ENCODE measurements around the gene NFATC1.

The NFATC1 gene

DNA sequence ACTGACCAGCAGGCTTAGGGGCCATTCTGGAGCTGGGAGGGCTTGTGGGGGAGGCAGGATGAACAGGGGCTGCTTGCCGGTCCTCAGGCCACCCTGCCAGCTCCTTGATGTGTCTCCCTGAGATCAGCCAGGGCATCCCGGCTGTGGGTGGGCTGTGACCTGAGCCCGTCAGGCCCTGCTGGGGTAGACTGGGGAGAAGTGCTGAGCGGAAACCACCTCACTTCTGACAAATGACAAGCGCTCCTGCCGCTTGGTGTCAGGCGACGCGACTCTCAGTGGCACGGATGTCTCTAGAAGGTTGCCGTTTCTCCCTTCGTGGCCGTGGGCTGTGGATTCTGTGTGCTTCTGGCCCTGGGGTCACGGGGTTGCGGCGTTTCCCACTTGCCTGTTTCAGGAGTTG lies 45.7 kb downstream of the NFATC1 start:
- no peak for DNase-seq (ENCODE audit: low spot score)

DNA sequence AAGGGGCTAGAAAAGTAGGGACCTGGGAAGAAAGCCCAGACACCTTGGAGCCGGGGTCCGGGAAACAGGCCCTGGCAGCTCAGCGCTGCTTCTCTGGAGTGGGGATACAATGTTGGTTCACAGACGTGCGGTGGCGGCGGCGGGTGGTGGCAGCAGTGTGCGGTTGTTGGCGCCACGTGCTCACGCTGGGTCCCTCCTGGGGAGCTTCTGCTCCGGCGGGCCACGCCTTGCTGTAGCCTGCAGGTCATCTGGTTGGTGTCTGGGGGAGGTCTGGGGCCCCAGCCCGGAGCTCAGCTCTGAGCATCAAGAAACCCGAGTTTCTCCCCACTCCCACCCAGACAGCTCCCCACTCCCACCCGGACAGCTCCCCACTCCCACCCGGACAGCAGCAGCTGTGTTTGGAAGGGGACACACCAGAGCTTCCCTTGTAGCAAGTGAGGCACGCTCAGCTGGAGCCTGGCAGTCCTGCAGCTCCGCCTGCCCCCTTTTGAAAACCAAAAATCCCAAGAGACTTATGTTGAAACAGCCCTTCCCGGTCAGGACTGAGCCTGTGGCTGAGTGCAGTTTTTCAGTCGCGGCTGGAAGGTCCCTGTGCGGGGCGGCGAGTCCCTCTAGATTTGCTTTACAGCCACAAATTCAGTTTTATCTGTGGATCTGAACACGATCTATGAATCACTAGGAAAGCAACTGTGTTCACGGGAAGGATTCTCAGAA lies 46.9 kb downstream of the NFATC1 start:
- DNase-seq (ENCODE audit: low spot score), result no peak

DNA sequence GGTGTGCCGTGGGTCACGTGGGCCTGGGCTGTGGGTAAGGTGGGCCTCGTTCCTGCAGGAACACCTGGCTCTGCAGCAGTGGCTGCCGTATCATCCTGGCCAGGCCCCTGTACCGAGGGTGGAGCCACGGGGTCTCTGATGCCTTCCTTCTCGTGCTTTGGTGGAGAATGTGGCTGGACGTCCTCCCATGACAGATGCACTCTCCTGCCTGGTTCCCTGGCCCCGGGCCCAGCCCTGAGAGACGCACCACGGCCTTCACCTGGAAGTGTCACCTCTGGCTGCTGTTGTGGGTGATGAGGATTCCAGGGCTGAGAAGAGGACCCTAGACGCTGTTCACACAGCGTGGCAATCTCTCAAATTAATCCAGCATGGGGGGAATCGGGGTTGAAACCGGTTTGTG lies 49.5 kb downstream of the NFATC1 start:
- no peak for DNase-seq (ENCODE audit: low spot score)

DNA sequence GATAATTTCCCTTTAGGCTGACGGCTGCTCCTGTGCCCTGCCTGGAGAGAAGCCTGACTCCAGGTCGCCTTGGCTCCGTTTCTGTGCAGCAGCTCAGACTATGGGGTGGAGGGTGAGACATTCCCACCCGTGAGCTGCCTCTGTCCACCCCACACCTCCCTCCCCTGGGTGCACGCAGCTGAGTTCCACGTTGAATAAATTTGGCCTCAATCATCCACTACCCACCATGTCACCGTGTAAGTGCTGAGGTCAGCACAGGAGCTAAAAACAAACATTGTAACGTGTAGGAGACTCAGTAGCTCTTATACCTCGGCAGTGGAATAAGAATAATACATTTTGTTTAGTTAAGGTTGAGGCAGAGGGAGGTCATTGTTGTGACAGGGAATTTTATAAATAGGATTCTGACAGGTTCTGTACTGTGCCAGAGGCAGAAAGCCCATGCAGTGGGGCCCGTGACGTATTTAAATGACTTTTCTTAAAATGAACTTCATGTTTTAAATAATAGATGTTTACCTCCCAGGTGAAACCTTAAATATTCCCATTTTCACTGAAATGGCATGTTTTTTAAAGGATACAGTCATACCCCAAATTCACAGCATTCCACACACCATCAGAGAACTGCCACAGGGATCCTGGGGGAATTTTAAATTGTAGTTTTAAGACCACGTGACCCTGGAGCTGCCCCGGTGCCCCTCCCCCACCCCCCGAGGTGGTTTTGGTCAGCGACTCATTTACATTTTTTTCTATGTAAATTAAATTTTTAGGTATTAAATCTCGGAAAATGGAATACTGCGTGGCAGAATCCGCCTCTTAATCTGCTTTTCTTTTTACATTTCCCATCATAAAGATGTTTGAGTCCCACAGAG lies 50.2 kb downstream of the NFATC1 start:
- DNase-seq (ENCODE audit: low spot score), result no peak

DNA sequence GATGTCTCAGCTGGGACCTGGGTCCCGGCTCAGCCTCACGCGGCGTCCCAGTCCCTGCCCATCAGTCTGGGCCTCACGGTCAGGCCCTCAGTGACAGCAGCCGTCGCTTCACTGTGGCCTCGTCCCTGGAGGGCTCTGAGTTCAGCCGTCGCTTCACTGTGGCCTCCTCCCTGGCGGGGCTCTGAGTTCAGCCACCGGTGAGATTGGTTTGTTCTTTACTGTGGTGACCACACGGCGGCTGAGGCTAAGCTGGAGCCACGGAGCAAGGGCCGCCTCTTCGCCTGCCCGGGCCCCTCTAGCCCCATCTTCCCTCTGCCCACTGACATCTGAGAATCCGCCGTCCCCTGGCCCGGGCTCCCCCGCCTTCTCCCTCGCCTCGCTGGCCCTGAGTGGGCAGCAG lies 51.2 kb downstream of the NFATC1 start:
- DNase-seq (ENCODE audit: low spot score), result no peak

DNA sequence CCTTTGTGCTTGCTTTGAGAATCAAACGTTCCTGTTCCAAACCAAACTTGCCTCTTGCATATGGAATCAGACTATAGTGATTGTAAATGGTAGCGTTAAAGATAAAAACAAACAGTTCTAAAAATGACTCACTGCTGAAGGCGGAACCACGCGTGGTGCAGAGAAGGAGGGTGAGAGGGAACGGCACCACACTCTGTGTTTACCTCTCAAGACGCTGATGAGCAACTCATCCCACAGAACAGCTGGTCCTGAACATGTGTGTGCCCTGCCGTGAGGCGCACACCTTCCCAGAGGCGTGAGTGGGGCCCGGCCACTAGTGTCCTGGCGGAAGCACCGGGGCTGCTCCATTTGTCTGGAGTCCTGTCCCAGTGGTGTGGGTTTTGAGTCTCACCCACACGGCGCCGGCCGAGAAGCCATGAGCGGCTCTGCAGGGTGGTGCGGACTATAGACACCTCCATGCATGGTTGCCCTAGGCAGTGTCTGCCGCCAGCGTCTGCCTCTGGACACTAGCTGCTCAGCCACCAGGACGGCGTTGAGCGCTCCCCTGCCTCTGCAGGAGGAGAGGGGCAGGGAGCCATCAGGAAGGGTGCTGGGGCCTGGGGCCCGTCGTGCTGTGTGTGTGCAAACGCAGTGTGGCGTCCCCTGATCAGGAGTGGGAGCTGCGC lies 52.1 kb downstream of the NFATC1 start:
- no peak for DNase-seq (ENCODE audit: low spot score)

DNA sequence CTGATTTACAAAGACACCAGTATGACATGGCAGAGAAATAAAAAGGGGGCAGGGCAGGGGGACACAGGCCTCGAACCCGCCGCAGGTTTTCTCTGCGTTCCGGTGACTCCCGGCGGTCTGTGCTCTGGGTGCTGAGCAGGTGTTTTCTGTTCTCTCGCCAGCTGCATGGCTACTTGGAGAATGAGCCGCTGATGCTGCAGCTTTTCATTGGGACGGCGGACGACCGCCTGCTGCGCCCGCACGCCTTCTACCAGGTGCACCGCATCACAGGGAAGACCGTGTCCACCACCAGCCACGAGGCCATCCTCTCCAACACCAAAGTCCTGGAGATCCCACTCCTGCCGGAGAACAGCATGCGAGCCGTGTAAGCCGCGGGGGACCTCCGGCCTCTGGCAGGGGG lies 52.9 kb downstream of the NFATC1 start:
- no peak for DNase-seq (ENCODE audit: low spot score)

DNA sequence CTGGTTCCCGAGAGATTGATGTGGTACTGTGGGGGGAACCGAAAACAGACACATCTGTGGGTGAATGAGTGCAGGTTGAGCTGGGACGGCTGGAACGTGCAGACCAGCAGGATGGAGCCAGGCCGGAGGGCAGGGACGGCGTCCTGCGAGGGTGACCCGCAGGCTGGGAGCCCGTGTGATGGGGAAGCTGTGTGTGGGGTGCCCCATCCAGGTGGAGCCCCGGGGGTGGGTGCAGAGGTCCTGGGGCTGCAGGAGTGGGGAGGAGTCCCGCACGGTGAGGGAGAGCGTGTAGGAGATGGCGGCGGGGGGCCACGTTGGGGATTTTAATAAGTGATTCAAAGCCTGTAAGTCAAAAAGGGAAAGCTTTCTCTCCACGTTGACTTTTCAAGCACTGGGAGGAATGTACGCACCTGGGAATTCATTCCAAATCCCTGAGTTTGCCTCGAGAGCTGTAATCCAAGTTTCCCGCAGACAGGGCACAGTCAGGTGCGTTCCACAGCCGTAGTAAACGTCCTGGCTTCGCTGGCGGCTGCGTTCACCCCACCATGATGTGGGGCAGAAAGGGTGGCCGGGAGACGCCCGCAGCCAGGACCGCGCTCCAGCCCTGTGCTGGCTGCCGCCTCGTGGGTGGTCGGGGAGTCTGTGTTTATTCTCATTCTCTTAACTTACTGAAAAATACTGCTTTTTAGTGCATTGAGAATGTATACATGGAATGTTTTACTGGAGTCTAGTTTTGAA lies 54.0 kb downstream of the NFATC1 start:
- DNase-seq (ENCODE audit: low spot score), result no peak

DNA sequence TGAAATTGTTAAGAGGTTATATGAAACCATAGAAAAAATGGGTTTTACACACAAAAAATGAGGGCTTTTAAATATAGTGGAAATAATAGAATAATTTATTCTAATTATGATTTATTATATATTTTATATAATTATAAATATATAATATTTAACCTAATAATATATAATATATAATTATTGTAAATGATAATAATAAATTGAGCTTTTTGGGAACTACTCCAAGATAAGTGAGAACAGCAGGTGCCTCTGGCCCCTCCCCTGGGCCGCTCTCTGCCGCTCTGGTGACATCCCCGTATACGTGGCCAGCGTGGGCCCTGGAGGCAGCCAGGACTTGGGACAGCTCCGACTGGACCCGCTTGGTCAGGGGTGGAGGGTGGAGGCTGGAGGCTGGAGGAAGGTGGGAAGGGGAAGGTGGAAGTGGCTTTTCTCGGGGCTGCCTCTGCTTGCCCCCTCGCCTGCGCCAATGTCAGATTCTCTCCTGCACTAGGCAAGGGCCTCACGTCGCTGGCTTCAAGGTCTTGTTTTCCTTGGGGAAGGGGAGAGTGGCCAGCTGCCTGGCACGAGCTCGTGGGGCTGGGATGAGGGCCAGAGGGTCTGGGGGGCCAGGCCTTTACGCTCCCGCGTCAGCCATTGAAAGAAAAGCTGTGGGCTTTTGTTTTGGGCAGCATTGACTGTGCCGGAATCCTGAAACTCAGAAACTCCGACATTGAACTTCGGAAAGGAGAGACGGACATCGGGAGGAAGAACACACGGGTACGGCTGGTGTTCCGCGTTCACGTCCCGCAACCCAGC lies 54.8 kb downstream of the NFATC1 start:
- no peak for DNase-seq (ENCODE audit: low spot score)

DNA sequence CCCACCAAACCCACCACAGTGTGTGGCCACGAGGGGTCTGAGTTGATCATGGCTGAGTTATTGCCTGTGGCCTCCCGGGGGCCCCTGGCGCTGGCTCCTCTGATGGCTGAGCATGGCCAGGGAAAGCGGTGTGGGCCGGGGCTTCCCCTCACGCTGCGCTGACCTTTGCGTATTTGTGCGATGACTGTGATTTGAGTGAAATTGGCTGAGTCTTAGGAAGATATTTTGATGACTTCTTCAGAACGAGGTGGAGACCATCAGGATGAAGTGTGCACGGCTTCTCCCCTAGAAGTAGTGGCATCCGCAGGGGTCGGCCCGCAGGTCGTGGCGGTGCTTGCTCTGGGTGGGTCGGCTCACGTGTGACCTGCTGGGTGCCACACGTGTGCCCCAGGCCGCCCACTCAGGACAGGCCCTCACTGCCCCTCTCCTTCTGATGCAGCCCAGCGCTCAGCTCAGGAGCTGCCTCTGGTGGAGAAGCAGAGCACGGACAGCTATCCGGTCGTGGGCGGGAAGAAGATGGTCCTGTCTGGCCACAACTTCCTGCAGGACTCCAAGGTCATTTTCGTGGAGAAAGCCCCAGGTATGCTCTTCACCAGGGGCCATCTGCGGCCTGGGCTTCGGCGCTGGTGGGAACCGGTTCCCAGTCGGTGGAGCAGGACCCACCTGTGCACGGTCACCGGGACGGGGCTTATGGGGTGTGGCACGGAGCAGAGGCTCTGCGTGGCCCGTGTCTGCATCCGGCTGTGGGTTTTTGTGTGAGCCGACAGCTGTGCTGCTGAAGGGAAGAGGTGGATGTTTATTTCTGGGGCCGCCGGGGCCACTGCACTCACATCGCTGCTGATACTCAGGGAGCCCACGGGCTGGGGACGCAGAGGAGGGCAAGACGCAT lies 55.8 kb downstream of the NFATC1 start:
- DNase-seq (ENCODE audit: low spot score), result no peak

DNA sequence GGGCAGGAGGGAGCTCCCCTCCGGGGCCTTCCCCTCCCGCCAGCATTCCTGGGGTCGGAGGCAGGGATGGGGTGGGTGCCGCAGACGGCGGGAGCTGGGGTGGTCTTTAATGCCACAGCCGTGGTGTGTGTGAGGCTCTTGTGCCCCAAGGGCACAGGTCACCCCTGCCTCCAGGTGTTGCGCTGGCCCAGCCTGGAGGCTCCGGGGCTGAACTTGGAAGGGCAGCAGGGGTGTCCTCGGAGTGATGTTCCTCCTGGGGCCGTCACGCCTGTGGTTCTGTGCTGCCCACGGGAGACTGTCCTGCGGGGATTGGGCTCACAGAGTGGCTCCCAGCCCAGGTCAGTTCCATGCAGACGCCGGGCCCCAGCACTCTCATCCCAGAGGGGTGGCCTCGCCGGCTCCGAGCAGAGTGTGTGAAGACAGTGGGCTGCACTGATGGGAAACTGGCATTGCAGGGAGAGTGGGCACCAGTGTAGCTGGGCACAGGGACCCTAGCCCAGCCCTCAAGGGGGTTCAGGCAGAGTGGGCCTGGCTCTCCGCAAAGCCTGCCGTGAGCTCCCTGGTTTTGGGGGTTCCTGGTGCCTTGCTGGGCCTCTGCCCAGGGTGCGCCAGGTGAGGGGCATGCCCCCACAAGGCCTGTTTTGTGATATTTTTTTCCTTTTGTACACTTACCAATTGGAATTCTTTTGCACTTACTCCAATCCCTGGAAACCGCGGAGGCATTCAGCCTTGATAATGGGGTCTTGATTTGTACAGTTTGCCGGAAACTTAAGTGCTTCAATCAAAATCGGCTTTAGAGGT lies 56.7 kb downstream of the NFATC1 start:
- DNase-seq (ENCODE audit: low spot score), result no peak

DNA sequence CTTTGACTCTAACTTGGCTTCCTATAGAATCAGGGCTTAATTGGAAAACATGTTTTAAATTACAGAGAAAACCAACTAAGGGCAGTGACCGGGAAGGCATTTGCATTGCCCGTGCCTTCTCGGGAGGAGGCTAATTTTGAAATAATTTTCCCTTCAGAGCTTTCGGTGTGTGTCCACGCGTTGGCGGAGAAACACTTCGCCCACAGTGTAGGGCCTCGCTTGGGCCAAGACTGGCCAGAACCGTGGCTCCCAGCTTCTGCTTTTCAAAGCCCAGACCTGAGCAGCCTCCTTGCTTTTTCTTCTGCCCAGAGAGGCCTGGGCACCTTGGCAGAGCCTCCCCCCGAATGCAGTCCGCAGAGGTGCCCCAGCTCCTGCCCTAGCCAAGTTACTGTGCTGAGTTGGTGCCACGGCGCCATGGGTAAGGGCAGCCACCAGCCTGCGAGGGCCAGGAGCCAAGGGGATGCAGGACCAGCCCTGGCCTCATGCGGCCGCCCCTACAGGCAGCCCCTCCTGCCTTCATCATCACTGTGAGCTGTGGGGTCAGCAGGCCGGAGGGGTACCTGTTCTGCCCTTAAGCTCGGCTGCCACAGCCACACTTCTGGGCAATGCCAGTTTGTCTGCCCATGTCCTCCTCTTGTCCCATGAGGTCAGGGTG lies 57.4 kb downstream of the NFATC1 start:
- DNase-seq (ENCODE audit: low spot score), result no peak

DNA sequence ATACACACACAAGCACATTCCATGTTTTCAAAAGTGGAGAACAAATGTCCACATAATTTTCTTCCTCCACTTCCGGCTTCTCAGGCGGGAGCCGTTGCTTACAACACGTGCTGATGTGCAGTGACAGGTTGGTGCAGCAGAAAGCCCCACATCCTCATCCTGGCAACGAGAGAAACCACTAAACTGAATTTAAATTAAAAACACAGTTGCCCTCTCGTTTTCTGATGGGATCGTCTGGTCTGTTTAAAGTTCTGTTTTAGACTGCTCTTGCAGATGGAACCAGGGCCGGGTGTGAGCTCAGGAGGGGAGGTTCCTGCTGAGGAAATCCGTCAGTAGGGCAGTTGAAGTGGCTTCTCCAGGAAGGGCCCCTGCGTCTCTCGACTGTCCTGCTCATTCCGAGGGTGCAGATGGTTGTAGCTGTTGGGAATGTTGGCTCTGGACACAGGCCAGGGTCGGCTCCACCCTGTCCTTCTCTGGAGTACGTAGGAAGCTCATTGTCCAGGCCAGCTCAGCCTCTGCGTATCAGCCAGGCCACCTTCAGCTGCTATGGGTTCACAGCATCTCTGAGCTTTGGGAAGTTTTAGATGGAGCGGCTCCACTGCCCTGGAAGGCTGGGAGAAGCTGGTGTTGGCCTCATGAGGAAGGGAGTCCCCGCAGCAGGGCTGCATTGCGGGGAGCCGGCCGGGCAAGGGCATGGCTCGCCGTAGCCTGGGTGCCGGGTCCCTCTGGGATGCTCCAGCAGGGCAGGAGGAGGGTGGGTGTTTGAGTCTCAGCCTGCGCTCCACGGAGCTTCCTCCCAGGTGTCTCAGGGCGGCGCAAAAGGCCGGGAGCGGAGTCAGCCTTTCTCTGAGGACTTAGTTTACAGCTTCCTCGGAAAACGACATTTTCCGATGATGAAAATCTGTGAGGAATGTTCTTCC lies 58.3 kb downstream of the NFATC1 start:
- no peak for DNase-seq (ENCODE audit: low spot score)

DNA sequence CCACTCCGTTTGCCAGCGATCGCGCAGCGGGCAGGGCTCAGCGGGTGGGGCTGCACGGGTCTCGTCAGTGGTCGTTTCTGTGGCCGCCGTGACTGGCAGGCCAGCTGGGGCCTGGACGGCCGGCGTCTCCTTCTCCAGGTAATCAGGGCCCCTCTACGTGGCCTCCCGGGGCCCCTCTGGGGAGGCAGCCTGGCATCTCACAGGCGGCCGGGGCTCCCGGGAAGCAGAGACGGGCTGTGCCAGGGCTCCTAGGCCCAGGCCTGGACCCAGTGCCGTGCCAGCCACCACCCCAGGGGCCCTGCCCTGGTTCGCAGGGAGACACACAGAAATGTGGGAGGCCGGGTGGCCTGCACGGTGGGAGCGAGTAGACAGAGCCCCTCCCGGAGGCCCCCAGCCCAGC lies 59.5 kb downstream of the NFATC1 start:
- no peak for DNase-seq (ENCODE audit: low spot score)

DNA sequence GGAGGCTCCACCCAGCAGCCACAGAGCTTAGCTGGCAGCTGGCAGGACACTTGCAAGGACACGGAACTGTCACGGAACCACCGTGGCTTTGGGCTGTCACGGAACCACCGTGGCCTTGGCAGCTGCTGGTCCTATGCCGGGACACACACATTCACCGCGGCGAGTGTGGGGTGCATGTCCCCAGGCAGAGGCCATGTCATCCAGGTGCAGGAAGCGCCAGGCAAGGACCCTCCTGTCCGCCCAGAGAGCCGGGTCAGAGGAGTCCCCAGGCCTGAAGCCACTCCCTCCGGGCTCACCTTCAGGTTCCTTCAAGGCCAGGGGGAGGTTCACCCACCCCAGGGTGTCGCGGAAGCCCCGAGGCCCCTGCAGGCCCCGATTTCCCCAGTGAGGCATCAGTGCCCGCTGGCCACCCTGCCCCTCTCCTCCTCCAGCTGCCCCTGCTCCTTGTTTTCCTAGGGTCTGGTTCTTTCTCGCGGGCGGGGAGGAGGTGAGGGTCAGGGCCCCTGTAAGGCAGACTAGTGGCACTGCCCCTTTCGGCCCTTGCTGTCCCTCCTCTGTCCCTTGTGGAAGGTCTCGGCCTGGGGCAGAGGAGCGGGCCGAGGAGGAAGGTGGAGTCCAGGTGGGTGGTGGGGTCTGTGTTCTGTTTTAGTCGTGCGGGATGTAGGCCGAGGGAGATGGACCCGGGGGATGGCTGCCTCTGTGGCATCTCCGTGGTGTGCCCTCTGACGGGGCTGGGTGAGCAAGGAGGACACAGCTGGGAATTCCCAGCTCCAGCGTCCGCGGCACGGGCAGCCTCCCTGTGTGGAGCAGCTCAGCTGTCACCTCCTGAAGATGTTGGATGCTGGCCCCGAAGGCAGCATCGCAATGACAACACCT lies 60.6 kb downstream of the NFATC1 start:
- DNase-seq (ENCODE audit: low spot score), result no peak

DNA sequence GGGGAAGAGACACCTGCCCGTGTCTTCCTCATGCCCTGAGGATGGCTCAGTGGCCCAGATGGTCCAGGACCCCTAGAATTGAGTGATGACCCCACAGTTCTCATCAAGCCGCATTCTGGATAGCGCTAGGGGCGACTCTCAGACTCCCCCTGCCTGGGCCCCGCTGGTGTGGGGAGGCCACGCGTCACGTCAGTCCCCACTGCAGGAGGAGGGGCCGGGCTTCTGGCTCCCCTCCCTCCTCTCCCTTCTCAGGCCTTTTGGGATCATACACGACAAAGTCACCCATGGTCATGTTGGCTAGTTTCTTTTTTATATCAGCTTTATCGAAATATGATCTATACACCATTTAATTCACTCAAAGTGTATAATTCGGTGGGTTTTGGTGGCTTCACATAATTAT lies 61.5 kb downstream of the NFATC1 start:
- no peak for DNase-seq (ENCODE audit: low spot score)

DNA sequence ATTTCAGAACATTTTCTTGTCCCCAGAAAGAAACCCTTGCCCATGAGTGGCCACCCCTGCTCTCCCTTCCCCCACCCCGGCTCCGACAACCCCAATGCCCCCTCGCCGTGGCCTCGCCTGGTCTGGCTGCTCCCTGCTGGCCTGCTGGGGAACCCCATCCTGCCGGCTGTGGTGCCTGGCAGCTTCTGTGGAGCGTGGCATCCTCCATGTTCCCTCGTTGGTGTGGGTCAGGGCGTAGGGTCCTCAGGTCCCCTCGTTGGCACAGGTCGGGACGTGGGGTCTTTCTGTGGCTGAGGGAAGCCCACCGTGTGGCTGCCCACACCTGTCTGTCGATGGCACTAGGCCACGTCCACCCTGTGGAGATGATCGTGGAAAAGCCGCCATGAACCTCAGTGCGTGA lies 61.9 kb downstream of the NFATC1 start:
- no peak for DNase-seq (ENCODE audit: low spot score)

All from kidney tubule cell (primary cell).